SK-N-SH (cell line): ENCODE results near the gene ROR2. TPM values are rescaled to one million over a fixed set of nuclear protein-coding genes. Genes with fewer than 3 reads are reported as not detected.

Experiments used
- CTCF ChIA-PET: fragments of 300-600, 350-600 bp; formaldehyde crosslinking; extraction: SDS; loops from one replicate; lab custom pipeline; 2021; lab: Yijun Ruan, JAX
- POLR2A ChIA-PET: fragments of 350-600 bp; sonication (Branson Sonifier 250); formaldehyde crosslinking; extraction: SDS; loops from one replicate; lab custom pipeline; 2020; ENCODE audit warnings: antibody characterized with exemption, inconsistent platforms; lab: Yijun Ruan, JAX
- DNase-seq: peaks from one replicate; pipeline ENCODE4 v3.0.0; 2012
- H2AFZ ChIP-seq: fragments of 200-600 bp; sonication (generic); 2 replicates; pipeline ENCODE4 v1.8.1; 2016; ENCODE audit warnings: antibody characterized with exemption, mild to moderate bottlenecking, low read depth
- H3F3A ChIP-seq: fragments of 200-600 bp; sonication (generic); replicated peaks from 2 replicates; pipeline ENCODE3; 2016; ENCODE audit warnings: antibody characterized with exemption, mild to moderate bottlenecking; ENCODE audit not compliant: insufficient read depth
- H3K27ac ChIP-seq, 2 experiments: fragments of 200-500 bp in 1 of 2; fragments of 200-600 bp in 1 of 2; sonication (Bioruptor generic) in 1 of 2; sonication (generic), shearing (Covaris generic) in 1 of 2; 2 replicates each; pipeline versions ENCODE4 v1.5.1 to v1.6.1; 2014 to 2016; ENCODE audit warnings: low read depth in 2 of 2, inconsistent platforms in 1 of 2, low read length in 1 of 2, mild to moderate bottlenecking in 1 of 2, mixed read lengths in 1 of 2
- H3K27me3 ChIP-seq: fragments of 200-600 bp; sonication (generic), shearing (Covaris generic); 2 replicates; pipeline ENCODE4 v1.6.1; 2016; ENCODE audit warnings: mixed run types; ENCODE audit not compliant: insufficient read depth
- H3K36me3 ChIP-seq, 2 experiments: fragments of 200-500 bp in 1 of 2; fragments of 200-600 bp in 1 of 2; sonication (Bioruptor generic) in 1 of 2; sonication (generic) in 1 of 2; replicated peaks in 1 of 2; 2 replicates each; pipeline versions ENCODE3 to v1.5.1; 2014 to 2016; ENCODE audit warnings: low read length in 1 of 2, mild to moderate bottlenecking in 1 of 2; ENCODE audit not compliant: insufficient read depth in 2 of 2, control insufficient read depth in 1 of 2
- H3K4me1 ChIP-seq, 2 experiments: fragments of 200-500 bp in 1 of 2; fragments of 200-600 bp in 1 of 2; sonication (Bioruptor generic) in 1 of 2; sonication (generic), shearing (Covaris generic) in 1 of 2; 2 replicates each; pipeline versions ENCODE4 v1.5.1 to v1.6.1; 2014 to 2016; ENCODE audit warnings: low read depth in 1 of 2, low read length in 1 of 2, mixed run types in 1 of 2; ENCODE audit not compliant: insufficient read depth in 2 of 2, control insufficient read depth in 1 of 2
- H3K4me2 ChIP-seq: fragments of 200-600 bp; sonication (generic), shearing (Covaris generic); 2 replicates; pipeline ENCODE4 v1.6.1; 2017; ENCODE audit warnings: mixed run types
- H3K4me3 ChIP-seq, 2 experiments: fragments of 200-500 bp in 1 of 2; fragments of 200-600 bp in 1 of 2; sonication (Bioruptor generic) in 1 of 2; sonication (generic), shearing (Covaris generic) in 1 of 2; 2 replicates each; pipeline versions ENCODE4 v1.5.1 to v1.8.1; 2014 to 2016; ENCODE audit warnings: low read depth in 2 of 2, inconsistent platforms in 1 of 2, low read length in 1 of 2, mild to moderate bottlenecking in 1 of 2, mixed read lengths in 1 of 2, moderate library complexity in 1 of 2
- H3K79me2 ChIP-seq: fragments of 200-600 bp; sonication (generic); 2 replicates; pipeline ENCODE4 v1.8.1; 2017; ENCODE audit warnings: mild to moderate bottlenecking; ENCODE audit not compliant: insufficient read depth
- H3K9ac ChIP-seq: fragments of 200-600 bp; sonication (generic); 2 replicates; pipeline ENCODE4 v1.6.1; 2017; ENCODE audit warnings: mixed run types
- H3K9me2 ChIP-seq: fragments of 200-600 bp; sonication (generic); 2 replicates; pipeline ENCODE4 v1.6.1; 2017; ENCODE audit warnings: mixed run types
- H3K9me3 ChIP-seq: fragments of 200-600 bp; sonication (generic); 2 replicates; pipeline ENCODE4 v1.6.1; 2017; ENCODE audit warnings: mixed run types, mild to moderate bottlenecking, moderate library complexity
- H4K20me1 ChIP-seq: fragments of 200-600 bp; sonication (generic); 2 replicates; pipeline ENCODE4 v1.6.1; 2017; ENCODE audit warnings: mild to moderate bottlenecking, mixed run types; ENCODE audit not compliant: insufficient read depth
- ELF1 ChIP-seq: IDR thresholded peaks from 2 replicates; pipeline ENCODE4 v1.4.0; 2012
- EP300 ChIP-seq, 2 experiments: IDR thresholded peaks; 2 replicates each; pipeline versions ENCODE4 v1.4.0 to v1.6.1; 2012; ENCODE audit warnings: borderline replicate concordance in 1 of 2, low read depth in 1 of 2, low read length in 1 of 2
- FOSL2 ChIP-seq: IDR thresholded peaks from 2 replicates; pipeline ENCODE4 v1.4.0; 2012; ENCODE audit warnings: low read depth, mild to moderate bottlenecking, moderate library complexity, borderline replicate concordance
- FOXJ3 ChIP-seq: sonication (generic); formaldehyde crosslinking; IDR thresholded peaks from 2 replicates; pipeline ENCODE4 v1.5.1; 2020; ENCODE audit warnings: mild to moderate bottlenecking, missing genetic modification reagents
- GATA2 ChIP-seq: sonication (generic); formaldehyde crosslinking; IDR thresholded peaks from 2 replicates; pipeline ENCODE4 v1.5.0; 2020; ENCODE audit warnings: mild to moderate bottlenecking, missing genetic modification reagents
- JUND ChIP-seq: IDR thresholded peaks from 2 replicates; pipeline ENCODE4 v1.4.0; 2012
- MEF2A ChIP-seq: IDR thresholded peaks from 2 replicates; pipeline ENCODE4 v1.4.0; 2012; ENCODE audit warnings: low read depth, borderline replicate concordance
- MXI1 ChIP-seq: IDR thresholded peaks from 2 replicates; pipeline ENCODE4 v1.6.1; 2012; ENCODE audit warnings: mild to moderate bottlenecking, low read depth, low read length, improper control_type of control experiment
- NRF1 ChIP-seq: IDR thresholded peaks from 2 replicates; pipeline ENCODE4 v1.6.1; 2012; ENCODE audit warnings: low read depth, mild to moderate bottlenecking, low read length
- RAD21 ChIP-seq: IDR thresholded peaks from 2 replicates; pipeline ENCODE4 v1.6.1; 2012; ENCODE audit warnings: mild to moderate bottlenecking, low read length
- RCOR1 ChIP-seq: fragments of 150-350 bp; IDR thresholded peaks from 2 replicates; pipeline ENCODE4 v1.6.1; 2017; ENCODE audit warnings: antibody characterized with exemption, low read length
- RXRA ChIP-seq: IDR thresholded peaks from 2 replicates; pipeline ENCODE4 v1.4.0; 2012; ENCODE audit warnings: low read depth, mild to moderate bottlenecking, borderline replicate concordance
- SMC3 ChIP-seq: IDR thresholded peaks from 2 replicates; pipeline ENCODE4 v1.6.1; 2012; ENCODE audit warnings: low read depth, low read length, improper control_type of control experiment
- TAF1 ChIP-seq: IDR thresholded peaks from 2 replicates; pipeline ENCODE4 v1.6.1; 2012; ENCODE audit warnings: low read depth, mild to moderate bottlenecking, low read length, moderate library complexity, borderline replicate concordance
- TCF12 ChIP-seq: IDR thresholded peaks from 2 replicates; pipeline ENCODE4 v1.4.0; 2012
- WGBS: methylation state at CpG from one replicate; pipeline ENCODE4 v1.1.6; 2017; ENCODE audit warnings: low lambda C conversion rate; 5-methylcytosine and 5-hydroxymethylcytosine counted together
- polyA plus RNA-seq, 3 experiments: library from polyadenylated mRNA; depleted of rRNA; stranded (reverse); fragments of >200 nt; gene quantifications; 2 replicates each; pipeline ENCODE4 v1.2.3, GENCODE V29; 2012
- TF ChIP-seq, protein P1 (sequence below): IDR thresholded peaks from 2 replicates; pipeline ENCODE4 v1.4.0; 2012; ENCODE audit warnings: low read depth, borderline replicate concordance
- TF ChIP-seq, protein P2 (sequence below): fragments of 150-350 bp; IDR thresholded peaks from 2 replicates; pipeline ENCODE4 v1.6.1; 2016; ENCODE audit warnings: mild to moderate bottlenecking, low read depth, low read length
- TF ChIP-seq, protein P3 (sequence below): IDR thresholded peaks from 2 replicates; pipeline ENCODE4; 2012
- TF ChIP-seq, protein P4 (sequence below): IDR thresholded peaks from 2 replicates; pipeline ENCODE4 v1.4.0; 2012; ENCODE audit warnings: low read depth, borderline replicate concordance

ROR2 gene
- polyA plus RNA-seq, 1 of the 3 experiments (the other 2 are of a cell fraction), result 0.43 TPM

DNA sequence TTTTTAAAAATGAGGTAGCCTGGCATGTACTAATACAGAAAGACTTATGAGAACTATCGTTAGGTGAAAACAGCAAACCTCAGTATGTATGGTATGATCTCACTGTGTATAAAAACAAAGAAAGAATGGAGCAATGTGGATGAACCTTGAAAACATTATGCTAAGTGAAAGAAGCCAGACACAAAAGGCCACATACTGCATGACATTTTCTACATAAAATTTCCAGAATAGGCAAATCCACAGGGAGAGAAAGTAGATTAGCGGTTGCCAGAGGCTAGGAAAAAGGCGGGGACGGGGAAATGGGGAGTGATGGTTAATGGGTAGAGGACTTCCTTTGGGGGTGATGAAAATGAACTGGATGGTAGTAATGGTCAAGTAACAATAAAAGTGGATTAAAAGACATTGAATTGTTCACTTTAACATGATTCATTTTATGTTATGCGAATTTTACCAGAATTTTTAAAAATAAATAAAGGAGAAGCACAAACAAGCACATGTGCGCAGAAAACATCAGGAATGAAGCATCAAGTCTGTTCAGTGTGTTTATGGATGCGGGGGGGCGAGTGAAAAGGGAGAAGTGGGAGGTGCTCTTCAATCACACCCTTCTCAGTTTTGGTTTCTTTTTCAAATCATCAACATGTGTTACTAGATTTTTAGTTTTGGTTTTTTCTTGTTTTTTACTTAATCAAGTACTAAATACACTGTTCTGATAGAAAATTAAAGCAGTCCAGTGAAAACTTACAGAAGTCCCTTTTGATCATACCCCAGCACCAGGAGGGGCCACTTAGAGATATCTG lies 16.3 kb downstream of the ROR2 start:
- peaks cover 12% of the 10 kb centered on the region for H3K9me3 ChIP-seq
- H3K9me2 ChIP-seq, result no peaks in the 10 kb centered on the region
- no peaks in the 10 kb centered on the region for H3K36me3 ChIP-seq
- no peak overlapping the region for H3K9ac ChIP-seq
- peak; percentile 68 for DNase-seq
- H3K27me3 ChIP-seq, result no peaks in the 10 kb centered on the region
- H2AFZ ChIP-seq, result no peak overlapping the region
- ChIA-PET CTCF (interaction anchor here (0.7 to 6.5 kb wide), 5 partner anchors 10 to 159 kb away, joined by 3 to 48 read pairs (median 4); partner anchors contain the start of gene ROR2), POLR2A (interaction anchor here (0.6 kb wide), 1 partner anchor 151 kb away, joined by 3 read pairs; no protein-coding TSS in a partner anchor)
- peak overlapping the region in 1 of 2 experiments; percentile 86; a peak in 2 of 4 replicates for H3K27ac ChIP-seq
- no peaks in the 10 kb centered on the region for H3F3A ChIP-seq
- no peak overlapping the region for H3K4me2 ChIP-seq
- no peak overlapping the region for H3K4me3 ChIP-seq
- peaks cover 0 to 15% of the 10 kb centered on the region in 2 experiments; a peak in 2 of 4 replicates for H3K4me1 ChIP-seq
- no peaks in the 10 kb centered on the region for H3K79me2 ChIP-seq
- WGBS, result 56% methylated on average over 8 of the region's 8 CpGs
- TF ChIP-seq TCF12, result no peak
- peak in 1 of 2 experiments; percentile 51; a peak in 1 of 4 replicates for TF ChIP-seq EP300 (IDR thresholded peaks at IDR 0.05; ENCODE audit: borderline replicate concordance in 1 of 2, low read depth in 1 of 2, low read length in 1 of 2)
- TF ChIP-seq RCOR1, result peak; percentile 48; the same call in 1 of the 2 replicates
- peak; percentile 74 for TF ChIP-seq GATA2 (CRISPR knock-in tag)
- H4K20me1 ChIP-seq, result no peaks in the 10 kb centered on the region

DNA sequence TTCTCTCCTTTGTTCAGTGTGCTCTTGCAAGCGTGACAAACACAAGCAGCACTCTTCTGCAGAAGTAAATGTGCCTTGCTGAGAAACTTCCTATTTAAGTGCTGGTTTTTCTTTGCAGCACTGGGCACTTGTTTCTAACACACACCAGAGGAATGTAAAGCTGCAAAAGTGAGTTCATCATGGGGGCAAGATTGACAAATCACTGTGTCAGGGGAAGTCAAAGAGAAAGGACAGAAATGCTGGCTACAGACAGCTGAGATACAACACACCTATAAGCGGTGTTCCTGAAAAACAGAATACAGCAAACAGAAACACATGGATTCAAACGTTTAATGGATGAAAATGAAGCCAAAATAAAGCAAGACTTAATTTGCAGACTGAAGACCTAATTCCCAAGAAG lies 19.6 kb downstream of the ROR2 start:
- Histone ChIP-seq H2AFZ (no peak overlapping the region), H3K27me3 (no peaks in the 10 kb centered on the region), H3K9me2 (no peaks in the 10 kb centered on the region), H3K4me3 (peak overlapping the region in 1 of 2 experiments; percentile 16; a peak in 1 of 4 replicates), H3F3A (no peaks in the 10 kb centered on the region), H3K27ac (no peak overlapping the region), H3K79me2 (no peaks in the 10 kb centered on the region), H3K9me3 (peaks cover 12% of the 10 kb centered on the region), H3K4me1 (peaks cover 0 to 7% of the 10 kb centered on the region in 2 experiments; a peak in 2 of 4 replicates), H3K9ac (no peak overlapping the region), H4K20me1 (no peaks in the 10 kb centered on the region), H3K4me2 (no peak overlapping the region), H3K36me3 (no peaks in the 10 kb centered on the region)
- 22% methylated on average over 3 of the region's 3 CpGs for WGBS
- POLR2A ChIA-PET, result no interaction called here
- no peak for DNase-seq
- TF ChIP-seq, protein P1, sequence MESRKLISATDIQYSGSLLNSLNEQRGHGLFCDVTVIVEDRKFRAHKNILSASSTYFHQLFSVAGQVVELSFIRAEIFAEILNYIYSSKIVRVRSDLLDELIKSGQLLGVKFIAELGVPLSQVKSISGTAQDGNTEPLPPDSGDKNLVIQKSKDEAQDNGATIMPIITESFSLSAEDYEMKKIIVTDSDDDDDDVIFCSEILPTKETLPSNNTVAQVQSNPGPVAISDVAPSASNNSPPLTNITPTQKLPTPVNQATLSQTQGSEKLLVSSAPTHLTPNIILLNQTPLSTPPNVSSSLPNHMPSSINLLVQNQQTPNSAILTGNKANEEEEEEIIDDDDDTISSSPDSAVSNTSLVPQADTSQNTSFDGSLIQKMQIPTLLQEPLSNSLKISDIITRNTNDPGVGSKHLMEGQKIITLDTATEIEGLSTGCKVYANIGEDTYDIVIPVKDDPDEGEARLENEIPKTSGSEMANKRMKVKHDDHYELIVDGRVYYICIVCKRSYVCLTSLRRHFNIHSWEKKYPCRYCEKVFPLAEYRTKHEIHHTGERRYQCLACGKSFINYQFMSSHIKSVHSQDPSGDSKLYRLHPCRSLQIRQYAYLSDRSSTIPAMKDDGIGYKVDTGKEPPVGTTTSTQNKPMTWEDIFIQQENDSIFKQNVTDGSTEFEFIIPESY, result no peak
- TF ChIP-seq, protein P2, sequence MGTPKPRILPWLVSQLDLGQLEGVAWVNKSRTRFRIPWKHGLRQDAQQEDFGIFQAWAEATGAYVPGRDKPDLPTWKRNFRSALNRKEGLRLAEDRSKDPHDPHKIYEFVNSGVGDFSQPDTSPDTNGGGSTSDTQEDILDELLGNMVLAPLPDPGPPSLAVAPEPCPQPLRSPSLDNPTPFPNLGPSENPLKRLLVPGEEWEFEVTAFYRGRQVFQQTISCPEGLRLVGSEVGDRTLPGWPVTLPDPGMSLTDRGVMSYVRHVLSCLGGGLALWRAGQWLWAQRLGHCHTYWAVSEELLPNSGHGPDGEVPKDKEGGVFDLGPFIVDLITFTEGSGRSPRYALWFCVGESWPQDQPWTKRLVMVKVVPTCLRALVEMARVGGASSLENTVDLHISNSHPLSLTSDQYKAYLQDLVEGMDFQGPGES, result no peak
- TF ChIP-seq, protein P3, sequence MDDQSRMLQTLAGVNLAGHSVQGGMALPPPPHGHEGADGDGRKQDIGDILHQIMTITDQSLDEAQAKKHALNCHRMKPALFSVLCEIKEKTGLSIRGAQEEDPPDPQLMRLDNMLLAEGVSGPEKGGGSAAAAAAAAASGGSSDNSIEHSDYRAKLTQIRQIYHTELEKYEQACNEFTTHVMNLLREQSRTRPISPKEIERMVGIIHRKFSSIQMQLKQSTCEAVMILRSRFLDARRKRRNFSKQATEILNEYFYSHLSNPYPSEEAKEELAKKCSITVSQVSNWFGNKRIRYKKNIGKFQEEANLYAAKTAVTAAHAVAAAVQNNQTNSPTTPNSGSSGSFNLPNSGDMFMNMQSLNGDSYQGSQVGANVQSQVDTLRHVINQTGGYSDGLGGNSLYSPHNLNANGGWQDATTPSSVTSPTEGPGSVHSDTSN, result no peak
- TF ChIP-seq RCOR1, result no peak
- TF ChIP-seq MXI1, result no peak
- no peak for TF ChIP-seq JUND
- no peak for TF ChIP-seq FOXJ3 (CRISPR knock-in tag)
- TF ChIP-seq FOSL2, result no peak
- TF ChIP-seq GATA2 (CRISPR knock-in tag), result no peak
- no peak for TF ChIP-seq NRF1
- no peak for TF ChIP-seq MEF2A
- no peak for TF ChIP-seq RAD21
- TF ChIP-seq RXRA, result no peak
- TF ChIP-seq TCF12, result no peak
- TF ChIP-seq SMC3, result no peak
- no peak for TF ChIP-seq TAF1
- TF ChIP-seq, protein P4, sequence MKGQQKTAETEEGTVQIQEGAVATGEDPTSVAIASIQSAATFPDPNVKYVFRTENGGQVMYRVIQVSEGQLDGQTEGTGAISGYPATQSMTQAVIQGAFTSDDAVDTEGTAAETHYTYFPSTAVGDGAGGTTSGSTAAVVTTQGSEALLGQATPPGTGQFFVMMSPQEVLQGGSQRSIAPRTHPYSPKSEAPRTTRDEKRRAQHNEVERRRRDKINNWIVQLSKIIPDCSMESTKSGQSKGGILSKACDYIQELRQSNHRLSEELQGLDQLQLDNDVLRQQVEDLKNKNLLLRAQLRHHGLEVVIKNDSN, result no peak
- no peak for TF ChIP-seq ELF1
- CTCF ChIA-PET, result interaction anchor here (0.9 kb wide), 1 partner anchor 19 kb away, joined by 4 read pairs; the partner anchor contains the start of gene ROR2
